Neural progenitor cell (in vitro differentiated cells): ENCODE data around the gene RNF145. TPM values are rescaled to one million over a fixed set of nuclear protein-coding genes. Genes with fewer than 3 reads are reported as not detected.

Experiments used
- DNase-seq: peaks from one replicate; pipeline ENCODE4 v3.0.0-alpha.2; 2016; ENCODE audit warnings: low spot score
- H2AFZ ChIP-seq: fragments of 200-600 bp; sonication (generic); replicated peaks from 2 replicates; pipeline ENCODE4 v1.6.1; 2016; ENCODE audit warnings: antibody characterized with exemption
- H3F3A ChIP-seq: fragments of 200-600 bp; sonication (generic); 2 replicates; pipeline ENCODE4 v1.6.1; 2016; ENCODE audit warnings: antibody characterized with exemption, low read depth
- H3K27ac ChIP-seq: fragments of 200-600 bp; sonication (generic); 2 replicates; pipeline ENCODE4 v1.5.1; 2016; ENCODE audit warnings: mild to moderate bottlenecking
- H3K27me3 ChIP-seq: fragments of 200-600 bp; sonication (generic); 2 replicates; pipeline ENCODE4 v1.6.1; 2016; ENCODE audit warnings: mild to moderate bottlenecking, moderate library complexity
- H3K36me3 ChIP-seq: fragments of 200-600 bp; sonication (generic); 2 replicates; pipeline ENCODE4 v1.5.1; 2016
- H3K4me1 ChIP-seq: fragments of 200-600 bp; sonication (generic); 2 replicates; pipeline ENCODE4 v1.6.1; 2016; ENCODE audit warnings: mixed run types
- H3K4me2 ChIP-seq: fragments of 200-600 bp; sonication (generic); 2 replicates; pipeline ENCODE4 v1.6.1; 2016
- H3K4me3 ChIP-seq: fragments of 200-600 bp; sonication (generic); 2 replicates; pipeline ENCODE4 v1.5.1; 2016
- H3K79me2 ChIP-seq: fragments of 200-600 bp; sonication (generic); 2 replicates; pipeline ENCODE4 v1.6.1; 2016; ENCODE audit warnings: low read depth
- H3K9ac ChIP-seq: fragments of 200-600 bp; sonication (generic); 2 replicates; pipeline ENCODE4 v1.6.1; 2016
- H3K9me3 ChIP-seq: fragments of 200-600 bp; sonication (generic); 2 replicates; pipeline ENCODE4 v1.5.1; 2016; ENCODE audit warnings: low read depth
- H4K20me1 ChIP-seq: fragments of 200-600 bp; sonication (generic); 2 replicates; pipeline ENCODE4 v1.6.1; 2016; ENCODE audit warnings: low read depth
- H3K27ac Mint-ChIP-seq: 3 replicates; pipeline ENCODE4 v1.8.0; 2021; ENCODE audit warnings: mixed read lengths
- H3K27me3 Mint-ChIP-seq: 2 replicates; pipeline ENCODE4 v1.8.0; 2022; ENCODE audit warnings: low read depth, mild to moderate bottlenecking, inconsistent platforms, moderate library complexity, mixed read lengths; ENCODE audit not compliant: insufficient read depth
- H3K36me3 Mint-ChIP-seq: 3 replicates; pipeline ENCODE4 v1.8.0; 2021; ENCODE audit warnings: mixed read lengths
- H3K4me1 Mint-ChIP-seq: 3 replicates; pipeline ENCODE4 v1.8.0; 2021; ENCODE audit warnings: mixed read lengths
- H3K4me3 Mint-ChIP-seq: 3 replicates; pipeline ENCODE4 v1.8.0; 2021; ENCODE audit warnings: mild to moderate bottlenecking, moderate library complexity, mixed read lengths
- H3K9me3 Mint-ChIP-seq: 3 replicates; pipeline ENCODE4 v1.8.0; 2020; ENCODE audit warnings: mixed read lengths
- EZH2 ChIP-seq: fragments of 200-600 bp; sonication (generic); IDR thresholded peaks from 2 replicates; pipeline ENCODE4 v1.6.1; 2017; ENCODE audit warnings: antibody characterized with exemption, mild to moderate bottlenecking, moderate library complexity
- EZH2phosphoT487 ChIP-seq: fragments of 200-600 bp; sonication (generic); IDR thresholded peaks from 2 replicates; pipeline ENCODE4 v1.6.1; 2017; ENCODE audit warnings: antibody characterized with exemption
- total RNA-seq: library from RNA; depleted of rRNA; stranded (reverse); fragments of >200 nt; gene quantifications from 2 replicates; pipeline ENCODE4 v1.2.3, GENCODE V29; 2015; ENCODE audit warnings: low replicate concordance
- TF ChIP-seq, protein P1 (sequence below): fragments of 200-600 bp; sonication (generic); IDR thresholded peaks from 2 replicates; pipeline ENCODE4 v1.5.1; 2017; ENCODE audit warnings: antibody characterized with exemption, mild to moderate bottlenecking

The RNF145 gene
- total RNA-seq, 1 donor from 2014 or later = 80.0 TPM

DNA sequence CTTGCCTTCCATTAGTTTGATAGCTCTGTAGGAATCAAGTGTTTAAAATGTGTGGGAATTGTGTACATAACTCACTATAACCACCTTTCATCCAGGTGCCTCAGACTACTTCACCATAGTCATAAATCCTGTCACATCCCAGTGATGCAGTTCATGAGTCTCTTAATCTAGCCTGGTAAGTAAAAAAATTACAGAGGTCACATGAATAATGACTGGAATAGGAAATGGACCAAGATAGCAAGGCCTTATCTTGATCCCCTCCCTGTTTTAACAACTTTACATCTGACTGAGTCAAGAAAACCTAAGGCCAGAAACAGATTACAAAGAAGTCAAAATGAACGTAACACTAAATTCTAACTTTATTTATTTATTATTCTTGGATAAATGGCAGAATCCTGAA, 1.5 kb upstream of the RNF145 start:
- Histone ChIP-seq H4K20me1 (peaks cover 12% of the 10 kb centered on the region), H3K36me3 (no peaks in the 10 kb centered on the region), H3K27me3 (no peaks in the 10 kb centered on the region), H3K9me3 (no peaks in the 10 kb centered on the region), H3F3A (peaks cover 24% of the 10 kb centered on the region), H3K27ac (no peak overlapping the region), H3K4me1 (peaks cover 30% of the 10 kb centered on the region), H3K9ac (no peak overlapping the region), H3K4me3 (no peak overlapping the region), H3K4me2 (no peak overlapping the region), H2AFZ (no peak overlapping the region), H3K79me2 (peaks cover 33% of the 10 kb centered on the region)
- Mint-ChIP-seq H3K27me3 (peaks cover 6% of the 10 kb centered on the region), H3K4me3 (peak overlapping the region; percentile 97), H3K4me1 (peaks cover 43% of the 10 kb centered on the region), H3K27ac (no peak overlapping the region), H3K36me3 (no peaks in the 10 kb centered on the region), H3K9me3 (no peaks in the 10 kb centered on the region)
- TF ChIP-seq EZH2 (no peak), EZH2phosphoT487 (no peak)
- TF ChIP-seq, protein P1, sequence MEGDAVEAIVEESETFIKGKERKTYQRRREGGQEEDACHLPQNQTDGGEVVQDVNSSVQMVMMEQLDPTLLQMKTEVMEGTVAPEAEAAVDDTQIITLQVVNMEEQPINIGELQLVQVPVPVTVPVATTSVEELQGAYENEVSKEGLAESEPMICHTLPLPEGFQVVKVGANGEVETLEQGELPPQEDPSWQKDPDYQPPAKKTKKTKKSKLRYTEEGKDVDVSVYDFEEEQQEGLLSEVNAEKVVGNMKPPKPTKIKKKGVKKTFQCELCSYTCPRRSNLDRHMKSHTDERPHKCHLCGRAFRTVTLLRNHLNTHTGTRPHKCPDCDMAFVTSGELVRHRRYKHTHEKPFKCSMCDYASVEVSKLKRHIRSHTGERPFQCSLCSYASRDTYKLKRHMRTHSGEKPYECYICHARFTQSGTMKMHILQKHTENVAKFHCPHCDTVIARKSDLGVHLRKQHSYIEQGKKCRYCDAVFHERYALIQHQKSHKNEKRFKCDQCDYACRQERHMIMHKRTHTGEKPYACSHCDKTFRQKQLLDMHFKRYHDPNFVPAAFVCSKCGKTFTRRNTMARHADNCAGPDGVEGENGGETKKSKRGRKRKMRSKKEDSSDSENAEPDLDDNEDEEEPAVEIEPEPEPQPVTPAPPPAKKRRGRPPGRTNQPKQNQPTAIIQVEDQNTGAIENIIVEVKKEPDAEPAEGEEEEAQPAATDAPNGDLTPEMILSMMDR = no peak
- no peak for DNase-seq

DNA sequence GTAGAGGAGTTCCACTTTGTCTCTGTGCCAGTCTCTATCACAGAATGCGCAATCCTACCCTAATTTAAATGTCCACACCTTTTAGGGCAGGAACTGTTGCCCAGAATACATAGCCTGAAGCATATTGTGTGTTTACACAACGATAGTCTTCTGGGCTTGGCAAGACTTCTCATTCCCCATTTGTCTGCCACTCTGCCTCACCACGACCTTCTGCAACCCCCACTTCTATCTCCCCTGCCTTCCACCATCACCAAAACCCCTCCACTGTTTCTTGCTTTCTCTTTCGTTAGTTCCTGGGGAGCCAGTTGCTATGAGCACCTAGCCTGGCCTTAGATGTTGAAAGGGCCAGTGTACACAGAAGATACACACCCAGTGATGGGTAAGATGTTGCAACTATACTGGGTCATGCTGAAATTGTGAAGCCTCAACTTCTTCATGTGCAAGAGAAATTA, 883 bp upstream of the RNF145 start:
- Histone ChIP-seq H3K9ac (no peak overlapping the region), H3K27me3 (no peaks in the 10 kb centered on the region), H3K9me3 (no peaks in the 10 kb centered on the region), H4K20me1 (peaks cover 19% of the 10 kb centered on the region), H3K4me3 (peak overlapping the region; percentile 93), H3F3A (peaks cover 24% of the 10 kb centered on the region), H3K4me2 (peak overlapping the region; percentile 98), H3K36me3 (no peaks in the 10 kb centered on the region), H3K27ac (no peak overlapping the region), H3K4me1 (peaks cover 36% of the 10 kb centered on the region), H2AFZ (peak overlapping the region; percentile 94), H3K79me2 (peaks cover 39% of the 10 kb centered on the region)
- H3K4me1 Mint-ChIP-seq = peaks cover 49% of the 10 kb centered on the region
- no peaks in the 10 kb centered on the region for H3K36me3 Mint-ChIP-seq
- H3K27ac Mint-ChIP-seq = peak overlapping the region; percentile 93
- no peaks in the 10 kb centered on the region for H3K9me3 Mint-ChIP-seq
- H3K4me3 Mint-ChIP-seq = peak overlapping the region; percentile 97
- peaks cover 6% of the 10 kb centered on the region for H3K27me3 Mint-ChIP-seq
- no peak for DNase-seq
- TF ChIP-seq EZH2 = no peak
- no peak for TF ChIP-seq EZH2phosphoT487
- TF ChIP-seq, protein P1 = no peak

DNA sequence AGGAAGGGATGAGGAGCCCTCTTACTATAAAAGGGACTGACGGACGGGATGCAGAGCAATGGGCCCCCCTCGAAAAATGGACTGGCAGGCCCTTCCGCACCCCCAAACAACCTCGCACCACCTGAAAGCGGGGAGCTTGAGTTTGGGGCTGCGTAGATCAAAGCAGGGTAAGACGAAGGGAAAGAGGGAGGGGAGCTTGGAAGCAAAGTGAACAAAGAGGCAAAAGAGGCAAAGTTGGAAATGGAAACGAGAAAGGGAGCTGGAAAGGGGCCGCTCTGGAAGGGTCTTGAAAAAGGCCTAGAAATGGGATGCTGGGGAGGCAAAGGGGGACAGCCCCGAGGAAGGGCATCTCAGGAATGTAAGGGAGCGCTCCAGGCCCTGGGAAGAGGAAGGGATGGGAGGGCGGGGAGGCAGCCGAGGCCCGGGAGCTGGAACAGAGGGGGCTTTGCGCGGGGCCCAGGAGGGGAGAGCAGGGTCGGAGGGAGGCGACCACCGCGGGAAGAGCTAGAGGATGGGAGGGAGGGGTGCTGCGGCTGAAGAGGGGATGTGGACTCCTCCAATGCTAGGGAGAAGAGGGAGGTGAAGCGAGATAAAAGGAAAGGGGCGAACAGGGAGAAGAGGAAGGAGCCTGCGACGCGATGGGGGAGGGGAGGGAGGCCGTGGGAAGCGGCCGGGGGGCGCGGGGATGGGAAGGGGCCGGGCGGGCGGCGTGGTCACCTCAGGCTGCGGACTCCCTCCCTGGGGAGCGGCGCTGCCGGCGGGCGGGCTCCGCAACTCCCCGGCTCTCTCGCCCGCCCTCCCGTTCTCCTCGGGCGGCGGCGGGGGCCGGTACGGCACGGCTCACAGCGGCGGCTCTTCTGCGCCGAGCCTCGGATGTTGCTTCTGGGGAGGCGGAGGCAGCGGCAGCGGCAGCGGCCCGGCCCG, 577 bp downstream of the RNF145 start:
- peaks cover 54% of the 10 kb centered on the region for H3K79me2 ChIP-seq
- peak overlapping the region; percentile 100 for H3K27ac Mint-ChIP-seq
- H3F3A ChIP-seq = peaks cover 18% of the 10 kb centered on the region
- peak overlapping the region; percentile 98 for H3K4me3 Mint-ChIP-seq
- no peaks in the 10 kb centered on the region for H3K9me3 ChIP-seq
- H3K4me1 ChIP-seq = peaks cover 30% of the 10 kb centered on the region
- H3K4me1 Mint-ChIP-seq = peaks cover 51% of the 10 kb centered on the region
- peaks cover 32% of the 10 kb centered on the region for H4K20me1 ChIP-seq
- peaks cover 6% of the 10 kb centered on the region for H3K27me3 Mint-ChIP-seq
- H3K36me3 ChIP-seq = no peaks in the 10 kb centered on the region
- peak overlapping the region; percentile 39 for H2AFZ ChIP-seq
- H3K4me2 ChIP-seq = peak overlapping the region; percentile 98
- H3K36me3 Mint-ChIP-seq = no peaks in the 10 kb centered on the region
- H3K4me3 ChIP-seq = peak overlapping the region; percentile 93
- peak overlapping the region; percentile 70 for H3K9ac ChIP-seq
- no peak for TF ChIP-seq EZH2phosphoT487
- TF ChIP-seq EZH2 = no peak
- TF ChIP-seq, protein P1 = no peak
- H3K9me3 Mint-ChIP-seq = no peaks in the 10 kb centered on the region
- DNase-seq = peak; percentile 75
- H3K27me3 ChIP-seq = no peaks in the 10 kb centered on the region
- peak overlapping the region; percentile 84 for H3K27ac ChIP-seq
